ENCODE measurements around the gene ALPP.
"Not testable (repeated sequence)": the region's sequence is repeated elsewhere in the genome, so short reads cannot be mapped to it uniquely, and the experiment has no call there.

Gene ALPP

DNA sequence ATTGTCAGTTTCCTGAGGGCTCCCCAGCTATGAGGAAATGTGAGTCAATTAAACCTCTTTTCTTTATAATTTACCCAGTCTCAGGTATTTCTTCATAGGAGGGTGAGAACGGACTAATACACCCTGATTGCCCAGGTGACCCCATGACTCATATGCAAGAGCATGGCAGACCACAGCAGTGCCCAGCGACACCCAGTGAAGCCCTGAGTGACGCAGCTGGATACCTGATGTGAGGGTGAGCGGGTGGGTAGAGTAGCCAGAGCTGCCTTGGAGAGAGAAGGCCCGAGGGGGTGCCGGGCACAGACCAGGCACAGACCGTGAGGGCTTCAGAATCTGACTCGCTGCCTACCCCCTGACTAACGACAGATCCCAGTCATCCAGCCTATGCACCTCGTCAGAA lies 43.5 kb downstream of the ALPP start:
- H3K9ac ChIP-seq (ENCODE audit: low read length in 5 of 5) = no peak overlapping the region
- H3K27me3 ChIP-seq (ENCODE audit: control insufficient read depth in 5 of 5, insufficient read depth in 4 of 5, low read length in 5 of 5) = peaks cover 32 to 46% (median 45%) of the 10 kb centered on the region in 5 donors
- H3K4me1 ChIP-seq (ENCODE audit: control insufficient read depth in 5 of 5, insufficient read depth in 5 of 5, low read length in 5 of 5) = peaks cover 0 to 28% (median 21%) of the 10 kb centered on the region in 5 donors
- peaks cover 0 to 13% (median 5%) of the 10 kb centered on the region in 5 donors for H3K9me3 ChIP-seq (ENCODE audit: control insufficient read depth in 5 of 5, low read length in 5 of 5)
- no peaks in the 10 kb centered on the region for H3K36me3 ChIP-seq (ENCODE audit: control insufficient read depth in 5 of 5, insufficient read depth in 5 of 5, low read length in 5 of 5)
- no peak overlapping the region for H3K27ac ChIP-seq (ENCODE audit: low read depth, low read length)
- no peak overlapping the region for H3K4me3 ChIP-seq (ENCODE audit: low read depth in 1 of 5, low read length in 5 of 5)

DNA sequence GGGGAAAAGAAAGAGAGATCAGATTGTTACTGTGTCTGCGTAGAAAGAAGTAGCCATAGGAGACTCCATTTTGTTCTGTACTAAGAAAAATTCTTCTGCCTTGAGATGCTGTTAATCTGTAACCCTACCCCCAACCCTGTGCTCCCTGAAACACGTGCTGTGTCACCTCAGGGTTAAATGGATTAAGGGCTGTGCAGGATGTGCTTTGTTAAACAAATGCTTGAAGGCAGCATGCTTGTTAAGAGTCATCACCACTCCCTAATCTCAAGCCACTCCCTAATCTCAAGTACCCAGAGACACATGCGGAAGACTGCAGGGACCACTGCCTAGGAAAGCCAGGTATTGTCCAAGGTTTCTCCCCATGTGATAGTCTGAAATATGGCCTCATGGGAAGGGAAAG lies 44.4 kb downstream of the ALPP start:
- H3K4me3 ChIP-seq (ENCODE audit: low read depth in 1 of 5, low read length in 5 of 5); H3K9ac ChIP-seq (ENCODE audit: low read length in 5 of 5); H3K27ac ChIP-seq (ENCODE audit: low read depth, low read length); H3K36me3 ChIP-seq (ENCODE audit: control insufficient read depth in 5 of 5, insufficient read depth in 5 of 5, low read length in 5 of 5): not testable (repeated sequence)
- Histone ChIP-seq H3K27me3 (ENCODE audit: control insufficient read depth in 5 of 5, insufficient read depth in 4 of 5, low read length in 5 of 5) (peaks cover 31 to 45% (median 38%) of the 10 kb centered on the region in 5 donors), H3K4me1 (ENCODE audit: control insufficient read depth in 5 of 5, insufficient read depth in 5 of 5, low read length in 5 of 5) (peaks cover 0 to 28% (median 21%) of the 10 kb centered on the region in 5 donors), H3K9me3 (ENCODE audit: control insufficient read depth in 5 of 5, low read length in 5 of 5) (peaks cover 0 to 13% (median 5%) of the 10 kb centered on the region in 5 donors)

DNA sequence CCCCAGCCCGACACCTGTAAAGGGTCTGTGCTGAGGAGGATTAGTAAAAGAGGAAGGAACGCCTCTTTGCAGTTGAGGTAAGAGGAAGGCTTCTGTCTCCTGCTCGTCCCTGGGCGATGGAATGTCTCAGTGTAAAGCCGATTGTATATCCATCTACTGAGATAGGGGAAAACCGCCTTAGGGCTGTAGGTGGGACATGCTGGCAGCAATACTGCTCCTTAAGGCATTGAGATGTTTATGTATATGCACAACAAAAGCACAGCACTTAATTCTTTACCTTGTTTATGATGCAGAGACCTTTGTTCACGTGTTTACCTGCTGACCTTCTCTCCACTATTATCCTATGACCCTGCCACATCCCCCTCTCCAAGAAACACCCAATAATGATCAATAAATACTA lies 44.9 kb downstream of the ALPP start:
- Histone ChIP-seq H3K27me3 (ENCODE audit: control insufficient read depth in 5 of 5, insufficient read depth in 4 of 5, low read length in 5 of 5) (peaks cover 27 to 41% (median 33%) of the 10 kb centered on the region in 5 donors), H3K9me3 (ENCODE audit: control insufficient read depth in 5 of 5, low read length in 5 of 5) (peaks cover 0 to 13% (median 5%) of the 10 kb centered on the region in 5 donors), H3K4me1 (ENCODE audit: control insufficient read depth in 5 of 5, insufficient read depth in 5 of 5, low read length in 5 of 5) (peaks cover 0 to 27% (median 21%) of the 10 kb centered on the region in 5 donors)
- H3K36me3 ChIP-seq (ENCODE audit: control insufficient read depth in 5 of 5, insufficient read depth in 5 of 5, low read length in 5 of 5); H3K27ac ChIP-seq (ENCODE audit: low read depth, low read length); H3K9ac ChIP-seq (ENCODE audit: low read length in 5 of 5); H3K4me3 ChIP-seq (ENCODE audit: low read depth in 1 of 5, low read length in 5 of 5): not testable (repeated sequence)

GRCh38 chr2:232431705-232432590 lies 53.4 kb downstream of the ALPP start:
- Histone ChIP-seq H3K4me1 (ENCODE audit: control insufficient read depth in 5 of 5, insufficient read depth in 5 of 5, low read length in 5 of 5) (no peaks in the 10 kb centered on the region), H3K9me3 (ENCODE audit: control insufficient read depth in 5 of 5, low read length in 5 of 5) (no peaks in the 10 kb centered on the region), H3K27me3 (ENCODE audit: control insufficient read depth in 5 of 5, insufficient read depth in 4 of 5, low read length in 5 of 5) (peaks cover 0 to 12% (median 5%) of the 10 kb centered on the region in 5 donors), H3K4me3 (ENCODE audit: low read depth in 1 of 5, low read length in 5 of 5) (no peak overlapping the region), H3K36me3 (ENCODE audit: control insufficient read depth in 5 of 5, insufficient read depth in 5 of 5, low read length in 5 of 5) (no peaks in the 10 kb centered on the region), H3K9ac (ENCODE audit: low read length in 5 of 5) (no peak overlapping the region), H3K27ac (ENCODE audit: low read depth, low read length) (no peak overlapping the region)
